T-helper 1 cell treated with Interleukin-12 subunit alpha and Interleukin-12 subunit beta and Interleukin-4 antibody, amounts not matched to agents 30 μg/mL and 1 μg/mL, for 36 hours (primary cell): ENCODE data around the gene SP2.

Experiments
- H3K27ac Mint-ChIP-seq: one replicate; pipeline ENCODE4 v1.8.0; 2021; ENCODE audit warnings: mild to moderate bottlenecking, mixed read lengths
- H3K27me3 Mint-ChIP-seq: one replicate; pipeline ENCODE4 v1.8.0; 2021; ENCODE audit warnings: low read depth, mixed read lengths
- H3K36me3 Mint-ChIP-seq: one replicate; pipeline ENCODE4 v1.8.0; 2021; ENCODE audit warnings: low read depth, mixed read lengths
- H3K4me1 Mint-ChIP-seq: one replicate; pipeline ENCODE4 v1.8.0; 2021; ENCODE audit warnings: low read depth, mixed read lengths
- H3K4me3 Mint-ChIP-seq: one replicate; pipeline ENCODE4 v1.8.0; 2021; ENCODE audit warnings: mild to moderate bottlenecking, moderate library complexity, mixed read lengths
- H3K9me3 Mint-ChIP-seq: one replicate; pipeline ENCODE4 v1.8.0; 2021; ENCODE audit warnings: mixed read lengths

The SP2 gene

GRCh38 chr17:47895856-47896671 lies at the start of gene SP2:
Gene SP2, plus strand, starts transcription at chr17:47896236. Its CDS starts 51 bp downstream, at chr17:47896287.
- H3K27ac Mint-ChIP-seq, result peak within 1 kb of the TSS; percentile 99
- no peaks in the 10 kb centered on the region for H3K9me3 Mint-ChIP-seq
- H3K4me3 Mint-ChIP-seq, result peak within 1 kb of the TSS; percentile 98
- peaks cover 32% of the 10 kb centered on the region for H3K4me1 Mint-ChIP-seq
- peaks cover 16% of the 10 kb centered on the region for H3K36me3 Mint-ChIP-seq
- H3K27me3 Mint-ChIP-seq, result no peaks in the 10 kb centered on the region

DNA sequence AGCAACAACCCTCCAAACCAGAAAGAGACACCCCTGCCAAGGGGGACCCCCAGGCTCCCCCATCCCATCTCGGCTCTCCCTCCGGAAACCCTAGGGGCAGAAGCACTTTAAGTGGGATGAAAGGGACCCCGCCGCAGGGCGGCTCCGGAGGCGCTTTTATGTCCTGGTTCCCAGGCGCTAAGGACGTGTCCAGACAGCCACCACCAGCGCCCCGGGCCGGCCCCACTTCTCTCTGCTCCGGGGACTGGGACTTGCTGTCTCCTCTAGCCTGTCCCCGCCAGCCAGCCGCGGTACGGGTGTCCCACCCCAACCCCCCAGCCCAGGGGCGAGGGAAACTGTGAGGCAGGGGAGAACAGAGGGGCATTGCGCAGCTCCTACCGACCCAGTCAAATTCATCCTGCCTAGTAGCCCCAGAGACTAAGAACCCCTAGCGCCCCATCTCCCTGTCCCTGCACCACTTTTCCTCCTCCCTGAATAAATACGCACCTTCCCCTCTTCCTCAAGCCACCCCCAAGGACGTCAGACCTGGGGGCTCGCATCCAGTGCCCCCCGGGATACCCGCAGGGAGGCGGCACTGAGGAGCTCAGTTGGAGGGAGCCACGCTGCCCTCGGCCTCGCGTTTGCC lies 49.2 kb upstream of the SP2 start:
- no peak overlapping the region for H3K27ac Mint-ChIP-seq
- no peak overlapping the region for H3K4me3 Mint-ChIP-seq
- peaks cover 17% of the 10 kb centered on the region for H3K4me1 Mint-ChIP-seq
- peaks cover 68% of the 10 kb centered on the region for H3K27me3 Mint-ChIP-seq
- no peaks in the 10 kb centered on the region for H3K9me3 Mint-ChIP-seq
- no peaks in the 10 kb centered on the region for H3K36me3 Mint-ChIP-seq

DNA sequence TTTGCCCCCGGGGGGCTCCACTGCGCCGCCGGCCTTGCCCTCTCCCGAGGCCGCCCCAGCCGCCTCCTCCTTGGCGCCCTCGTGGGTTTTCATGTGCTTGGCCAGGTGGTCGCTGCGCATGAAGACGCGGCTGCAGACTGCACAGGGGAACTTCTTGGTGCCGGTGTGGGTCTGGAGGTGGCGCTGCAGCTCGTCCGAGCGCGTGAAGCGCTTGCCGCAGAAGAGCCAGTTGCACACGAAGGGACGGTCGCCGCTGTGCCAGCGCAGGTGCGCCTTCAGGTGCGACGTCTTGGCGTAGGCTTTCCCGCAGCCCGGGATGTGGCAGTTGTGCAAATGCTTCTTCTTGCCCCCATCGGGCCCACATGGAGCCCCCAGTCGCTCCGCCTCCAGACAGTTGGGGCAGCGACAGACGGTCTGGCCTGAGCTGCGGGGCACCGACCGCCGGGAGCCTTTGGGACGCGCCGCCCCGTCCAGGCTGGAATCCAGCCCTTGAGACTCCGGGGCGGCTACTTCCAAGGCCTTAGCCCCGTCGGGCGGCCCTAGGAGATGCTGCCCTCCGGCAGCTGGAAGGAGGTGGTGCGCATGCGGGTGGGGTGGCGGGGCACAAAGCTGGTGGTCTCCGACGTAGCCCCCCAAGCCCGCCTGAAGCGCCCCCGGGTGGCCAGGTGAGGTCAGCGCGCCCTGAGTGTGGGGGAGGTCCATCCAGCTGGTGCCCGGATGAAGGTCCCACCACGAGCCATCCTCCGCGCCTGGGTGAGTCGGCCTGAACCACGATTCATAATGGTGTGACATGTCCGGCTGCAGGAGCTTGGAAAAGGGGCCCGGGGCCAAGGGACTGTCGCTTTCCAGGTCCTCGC lies 48.5 kb upstream of the SP2 start:
- Mint-ChIP-seq H3K27me3 (peaks cover 75% of the 10 kb centered on the region), H3K36me3 (no peaks in the 10 kb centered on the region), H3K27ac (no peak overlapping the region), H3K4me1 (peaks cover 16% of the 10 kb centered on the region), H3K4me3 (no peak overlapping the region), H3K9me3 (no peaks in the 10 kb centered on the region)

- no peaks in the 10 kb centered on the region for H3K9me3 Mint-ChIP-seq
- H3K4me3 Mint-ChIP-seq, result no peak overlapping the region
Observed at GRCh38 chr17:47848198-47848513, 47.9 kb upstream of the SP2 start.

GRCh38 chr17:47850373-47850691 lies 45.7 kb upstream of the SP2 start:
- H3K27me3 Mint-ChIP-seq, result peaks cover 86% of the 10 kb centered on the region
- H3K4me1 Mint-ChIP-seq, result peaks cover 25% of the 10 kb centered on the region
- H3K27ac Mint-ChIP-seq, result no peak overlapping the region
- no peaks in the 10 kb centered on the region for H3K9me3 Mint-ChIP-seq
- H3K4me3 Mint-ChIP-seq, result no peak overlapping the region
- no peaks in the 10 kb centered on the region for H3K36me3 Mint-ChIP-seq

More at GRCh38 chr17:47848198-47848513, 47.9 kb upstream of the SP2 start:
- Mint-ChIP-seq H3K27ac (no peak overlapping the region), H3K4me1 (peaks cover 15% of the 10 kb centered on the region), H3K36me3 (no peaks in the 10 kb centered on the region), H3K27me3 (peaks cover 81% of the 10 kb centered on the region)

- Mint-ChIP-seq H3K9me3 (no peaks in the 10 kb centered on the region), H3K27ac (no peak within 1 kb of the TSS), H3K4me1 (peaks cover 25% of the 10 kb centered on the region), H3K36me3 (no peaks in the 10 kb centered on the region), H3K4me3 (peak within 1 kb of the TSS; percentile 50), H3K27me3 (peaks cover 86% of the 10 kb centered on the region)
Observed at GRCh38 chr17:47850692-47851573, 45.1 kb upstream of the SP2 start, which contains the start of gene SP6. Gene SP6, minus strand, starts transcription at chr17:47851163. Its CDS starts 2,734 bp downstream, at chr17:47848429.

- H3K36me3 Mint-ChIP-seq, result no peaks in the 10 kb centered on the region
- H3K4me1 Mint-ChIP-seq, result peaks cover 25% of the 10 kb centered on the region
- peaks cover 86% of the 10 kb centered on the region for H3K27me3 Mint-ChIP-seq
Observed at GRCh38 chr17:47851764-47852112, 44.3 kb upstream of the SP2 start.

GRCh38 chr17:47852113-47852949 lies 43.7 kb upstream of the SP2 start:
- Mint-ChIP-seq H3K4me3 (peak overlapping the region; percentile 50), H3K9me3 (no peaks in the 10 kb centered on the region), H3K36me3 (no peaks in the 10 kb centered on the region), H3K27me3 (peaks cover 84% of the 10 kb centered on the region), H3K27ac (no peak overlapping the region), H3K4me1 (peaks cover 25% of the 10 kb centered on the region)

More at GRCh38 chr17:47851764-47852112, 44.3 kb upstream of the SP2 start:
- Mint-ChIP-seq H3K9me3 (no peaks in the 10 kb centered on the region), H3K4me3 (peak overlapping the region; percentile 50), H3K27ac (no peak overlapping the region)

DNA sequence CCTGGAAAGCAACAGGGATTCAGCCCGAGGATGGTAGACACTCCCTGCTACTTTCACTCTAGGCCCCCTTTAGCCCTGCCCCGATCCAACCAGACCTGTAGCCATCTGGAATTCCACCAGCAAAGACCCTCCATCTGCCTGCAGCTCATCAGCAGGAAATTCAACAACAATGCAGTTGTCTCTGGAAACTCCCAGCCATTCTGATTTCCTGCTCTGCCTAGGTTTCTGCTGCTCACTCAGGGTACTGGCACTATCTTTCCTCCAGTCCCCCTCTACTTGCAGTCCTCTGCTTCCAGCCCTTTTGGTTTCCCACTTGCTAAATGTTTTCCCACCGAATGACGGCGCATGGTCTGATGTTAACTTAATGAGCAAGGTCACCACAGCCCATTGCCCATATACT lies 42.4 kb upstream of the SP2 start:
- no peaks in the 10 kb centered on the region for H3K36me3 Mint-ChIP-seq
- H3K4me3 Mint-ChIP-seq, result no peak overlapping the region
- peaks cover 25% of the 10 kb centered on the region for H3K4me1 Mint-ChIP-seq
- peaks cover 86% of the 10 kb centered on the region for H3K27me3 Mint-ChIP-seq
- H3K27ac Mint-ChIP-seq, result no peak overlapping the region
- H3K9me3 Mint-ChIP-seq, result no peaks in the 10 kb centered on the region

DNA sequence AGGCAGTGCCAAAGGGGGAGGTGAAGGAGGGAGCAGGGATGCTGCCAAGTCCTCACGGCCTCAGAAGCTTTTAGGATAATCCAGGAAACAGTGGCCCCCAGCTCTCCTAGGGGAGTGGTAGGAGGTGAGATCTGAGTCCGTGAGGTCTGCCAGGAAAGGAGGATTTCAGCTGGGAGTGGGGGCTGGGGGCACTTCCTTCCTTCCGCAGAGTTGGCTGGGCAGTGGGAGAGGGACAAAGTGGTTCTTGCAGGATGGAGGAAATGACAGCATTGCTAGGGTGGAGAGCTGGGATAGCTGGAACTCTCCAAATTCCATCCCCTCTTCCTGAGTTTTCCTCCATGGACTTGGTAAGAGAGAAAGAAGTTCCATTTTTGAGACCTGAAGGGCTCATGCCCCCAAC lies 40.3 kb upstream of the SP2 start:
- H3K36me3 Mint-ChIP-seq, result no peaks in the 10 kb centered on the region
- peaks cover 21% of the 10 kb centered on the region for H3K4me1 Mint-ChIP-seq
- no peak overlapping the region for H3K4me3 Mint-ChIP-seq
- peaks cover 78% of the 10 kb centered on the region for H3K27me3 Mint-ChIP-seq
- no peak overlapping the region for H3K27ac Mint-ChIP-seq
- H3K9me3 Mint-ChIP-seq, result no peaks in the 10 kb centered on the region

- Mint-ChIP-seq H3K9me3 (no peaks in the 10 kb centered on the region), H3K4me3 (no peak overlapping the region), H3K36me3 (no peaks in the 10 kb centered on the region), H3K27ac (no peak overlapping the region), H3K4me1 (peaks cover 20% of the 10 kb centered on the region), H3K27me3 (peaks cover 74% of the 10 kb centered on the region)
Observed at GRCh38 chr17:47856830-47857229, 39.2 kb upstream of the SP2 start.

DNA sequence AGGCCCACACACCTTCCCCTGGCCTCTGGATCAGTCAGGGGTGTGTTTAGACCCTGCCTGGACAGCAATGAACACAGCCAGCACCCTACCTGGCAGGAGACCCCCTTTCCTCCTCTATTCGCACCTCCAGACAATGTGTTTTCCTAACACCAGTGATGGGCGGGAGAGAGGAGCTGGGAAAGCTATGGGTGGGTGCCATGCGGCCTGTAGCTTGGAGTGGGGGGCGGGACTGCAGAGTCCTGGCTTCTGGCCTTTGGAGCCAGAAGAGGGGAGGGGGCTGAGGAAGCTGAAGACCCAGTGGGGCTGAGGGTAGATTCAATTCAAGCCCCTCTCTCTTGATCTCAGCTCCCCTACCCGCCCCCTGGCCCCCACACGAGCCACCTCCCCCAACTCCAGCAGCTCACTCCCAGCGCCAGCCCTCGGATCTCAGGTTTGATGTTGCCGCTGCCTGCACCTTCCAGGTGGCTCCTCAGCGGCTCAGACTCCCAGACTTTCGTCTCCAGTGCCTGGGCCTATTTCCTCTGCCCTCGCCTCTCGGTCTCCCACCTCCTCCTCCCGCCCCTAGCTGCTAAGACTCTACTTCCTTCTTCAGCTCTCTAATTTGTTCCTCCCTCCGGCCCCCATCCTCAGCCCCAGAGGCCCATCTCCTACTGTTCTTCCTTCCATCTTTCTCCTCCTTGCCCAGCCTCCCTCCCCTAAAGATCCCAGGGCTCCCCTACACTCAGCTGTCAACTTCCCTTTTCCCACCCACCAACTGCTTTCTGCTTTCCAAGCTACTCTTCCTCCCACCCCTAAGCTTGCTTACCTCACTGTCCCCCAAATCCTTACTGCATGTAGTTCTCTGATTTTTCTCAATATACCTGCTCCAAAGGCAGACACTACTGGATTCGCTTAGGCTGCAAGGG lies 38.2 kb upstream of the SP2 start:
- Mint-ChIP-seq H3K4me1 (peaks cover 12% of the 10 kb centered on the region), H3K4me3 (no peak overlapping the region), H3K9me3 (no peaks in the 10 kb centered on the region), H3K36me3 (no peaks in the 10 kb centered on the region), H3K27ac (no peak overlapping the region), H3K27me3 (peaks cover 65% of the 10 kb centered on the region)

DNA sequence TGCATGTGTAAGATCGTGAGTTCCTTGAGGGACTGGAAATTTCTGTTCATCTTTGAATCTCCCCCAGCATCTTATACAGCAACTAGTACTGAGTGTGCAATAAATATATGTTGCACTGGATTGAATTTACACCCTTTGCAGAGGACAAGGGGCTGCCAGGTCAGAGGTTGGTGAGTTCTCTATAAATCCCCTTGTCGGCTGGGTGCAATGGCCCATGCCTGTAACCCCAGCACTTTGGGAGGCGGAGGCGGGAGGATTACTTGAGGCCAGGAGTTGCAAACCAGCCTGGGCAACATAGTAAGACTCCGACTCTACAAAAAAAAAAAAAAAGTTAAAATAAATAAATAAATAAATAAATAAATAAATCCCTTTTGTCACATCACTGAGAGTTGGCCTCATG lies 35.6 kb upstream of the SP2 start:
- Mint-ChIP-seq H3K9me3 (no peaks in the 10 kb centered on the region), H3K27me3 (peaks cover 44% of the 10 kb centered on the region)

More for the DNA sequence above, 35.6 kb upstream of the SP2 start:
- H3K36me3 Mint-ChIP-seq, result no peaks in the 10 kb centered on the region
- peaks cover 7% of the 10 kb centered on the region for H3K4me1 Mint-ChIP-seq
- H3K27ac Mint-ChIP-seq, result no peak overlapping the region
- no peak overlapping the region for H3K4me3 Mint-ChIP-seq
